Cardiac fibroblast (primary cell): Measurements from ENCODE around the gene PPP1R13L.

Experiments used
- DNase-seq, 2 donors: peaks; one replicate each; pipeline versions ENCODE4 v3.0.0 to v3.0.0-alpha.2; 2010; ENCODE audit warnings: low read depth in 2 of 2
- H3K4me3 ChIP-seq, 2 donors: replicated peaks in 1 of 2; 1 replicate in 1 of 2; 2 replicates in 1 of 2; pipeline ENCODE4 v1.5.1; 2011; ENCODE audit warnings: low read depth in 2 of 2, low read length in 2 of 2, mild to moderate bottlenecking in 2 of 2, moderate library complexity in 1 of 2
- TF ChIP-seq, protein P1 (sequence below): IDR thresholded peaks from one replicate; pipeline ENCODE4 v1.5.1; 2011; ENCODE audit warnings: low read depth, mild to moderate bottlenecking, low read length, inconsistent platforms

PPP1R13L gene

DNA sequence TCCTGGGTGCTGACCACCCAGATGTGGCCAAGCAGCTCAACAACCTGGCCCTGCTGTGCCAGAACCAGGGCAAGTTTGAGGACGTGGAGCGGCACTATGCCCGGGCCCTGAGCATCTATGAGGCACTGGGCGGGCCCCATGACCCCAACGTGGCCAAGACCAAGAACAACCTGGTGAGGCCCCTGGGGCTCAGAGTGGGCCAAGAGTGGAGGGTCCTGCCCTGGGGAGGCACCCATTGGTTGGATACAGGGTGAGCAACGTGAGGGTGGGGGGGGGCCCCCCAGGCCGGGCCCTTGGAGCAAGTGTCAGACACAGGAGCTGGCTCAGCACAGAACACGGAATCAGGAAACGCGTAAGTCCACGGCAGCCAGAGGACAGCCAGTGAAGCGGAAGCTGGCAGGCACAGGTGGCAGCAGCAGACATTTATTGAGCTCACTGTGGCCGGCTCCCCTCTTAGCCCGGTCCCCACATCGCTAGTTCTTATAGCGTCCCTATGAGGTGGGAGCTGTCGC, 55.4 kb downstream of the PPP1R13L start:
- no peak overlapping the region for H3K4me3 ChIP-seq
- no peak for DNase-seq
- TF ChIP-seq, protein P1, sequence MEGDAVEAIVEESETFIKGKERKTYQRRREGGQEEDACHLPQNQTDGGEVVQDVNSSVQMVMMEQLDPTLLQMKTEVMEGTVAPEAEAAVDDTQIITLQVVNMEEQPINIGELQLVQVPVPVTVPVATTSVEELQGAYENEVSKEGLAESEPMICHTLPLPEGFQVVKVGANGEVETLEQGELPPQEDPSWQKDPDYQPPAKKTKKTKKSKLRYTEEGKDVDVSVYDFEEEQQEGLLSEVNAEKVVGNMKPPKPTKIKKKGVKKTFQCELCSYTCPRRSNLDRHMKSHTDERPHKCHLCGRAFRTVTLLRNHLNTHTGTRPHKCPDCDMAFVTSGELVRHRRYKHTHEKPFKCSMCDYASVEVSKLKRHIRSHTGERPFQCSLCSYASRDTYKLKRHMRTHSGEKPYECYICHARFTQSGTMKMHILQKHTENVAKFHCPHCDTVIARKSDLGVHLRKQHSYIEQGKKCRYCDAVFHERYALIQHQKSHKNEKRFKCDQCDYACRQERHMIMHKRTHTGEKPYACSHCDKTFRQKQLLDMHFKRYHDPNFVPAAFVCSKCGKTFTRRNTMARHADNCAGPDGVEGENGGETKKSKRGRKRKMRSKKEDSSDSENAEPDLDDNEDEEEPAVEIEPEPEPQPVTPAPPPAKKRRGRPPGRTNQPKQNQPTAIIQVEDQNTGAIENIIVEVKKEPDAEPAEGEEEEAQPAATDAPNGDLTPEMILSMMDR = no peak

DNA sequence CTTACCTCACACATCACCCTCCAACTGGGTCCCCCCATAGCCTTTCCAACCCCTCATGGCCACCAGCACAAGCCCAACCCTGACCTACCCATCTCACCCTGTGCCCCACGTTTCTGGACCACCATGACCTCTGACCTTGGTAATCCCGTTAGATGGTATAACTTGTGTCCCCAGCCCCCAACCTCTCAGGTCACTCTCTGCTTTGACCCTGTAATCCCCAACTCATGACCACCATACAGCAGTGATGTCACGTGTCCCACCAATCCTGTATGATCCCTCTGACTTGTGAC, 55.8 kb downstream of the PPP1R13L start:
- TF ChIP-seq, protein P1 = no peak

DNA sequence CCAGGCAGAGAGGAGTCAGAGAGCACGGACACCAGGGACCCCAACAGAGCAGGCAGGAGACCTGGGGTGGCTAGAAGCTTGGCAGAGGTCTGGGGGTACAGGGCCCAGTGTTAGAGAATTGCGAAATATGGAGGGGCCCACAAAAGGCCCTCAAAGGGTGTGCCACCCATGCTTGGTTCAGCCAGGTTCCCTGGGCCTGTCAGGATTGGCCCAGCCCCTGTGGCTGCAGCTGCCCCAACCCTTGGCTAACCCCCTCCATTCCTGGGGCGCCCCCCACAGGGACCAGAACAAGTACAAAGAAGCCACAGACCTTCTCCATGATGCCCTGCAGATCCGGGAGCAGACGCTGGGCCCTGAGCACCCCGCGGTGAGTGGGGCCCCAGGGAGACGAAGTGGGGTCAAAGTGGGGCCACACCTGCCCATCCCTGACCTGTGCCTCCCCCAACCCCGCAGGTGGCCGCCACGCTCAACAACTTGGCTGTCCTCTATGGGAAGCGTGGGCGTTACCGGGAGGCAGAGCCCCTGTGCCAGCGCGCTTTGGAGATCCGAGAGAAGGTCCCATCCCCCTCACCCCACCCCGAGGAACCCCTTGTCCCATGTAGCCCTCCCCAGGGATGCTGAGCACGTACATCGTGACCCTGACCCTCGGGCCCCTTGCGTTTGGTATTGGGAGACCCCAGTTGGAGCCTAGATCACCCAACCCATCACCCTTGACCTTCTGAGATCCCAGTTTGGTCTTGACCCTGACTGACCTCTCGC, 56.3 kb downstream of the PPP1R13L start:
- TF ChIP-seq, protein P1 = no peak
- H3K4me3 ChIP-seq = no peak overlapping the region
- DNase-seq = no peak

More for the DNA sequence above, 55.8 kb downstream of the PPP1R13L start:
- H3K4me3 ChIP-seq = no peak overlapping the region
- no peak for DNase-seq

DNA sequence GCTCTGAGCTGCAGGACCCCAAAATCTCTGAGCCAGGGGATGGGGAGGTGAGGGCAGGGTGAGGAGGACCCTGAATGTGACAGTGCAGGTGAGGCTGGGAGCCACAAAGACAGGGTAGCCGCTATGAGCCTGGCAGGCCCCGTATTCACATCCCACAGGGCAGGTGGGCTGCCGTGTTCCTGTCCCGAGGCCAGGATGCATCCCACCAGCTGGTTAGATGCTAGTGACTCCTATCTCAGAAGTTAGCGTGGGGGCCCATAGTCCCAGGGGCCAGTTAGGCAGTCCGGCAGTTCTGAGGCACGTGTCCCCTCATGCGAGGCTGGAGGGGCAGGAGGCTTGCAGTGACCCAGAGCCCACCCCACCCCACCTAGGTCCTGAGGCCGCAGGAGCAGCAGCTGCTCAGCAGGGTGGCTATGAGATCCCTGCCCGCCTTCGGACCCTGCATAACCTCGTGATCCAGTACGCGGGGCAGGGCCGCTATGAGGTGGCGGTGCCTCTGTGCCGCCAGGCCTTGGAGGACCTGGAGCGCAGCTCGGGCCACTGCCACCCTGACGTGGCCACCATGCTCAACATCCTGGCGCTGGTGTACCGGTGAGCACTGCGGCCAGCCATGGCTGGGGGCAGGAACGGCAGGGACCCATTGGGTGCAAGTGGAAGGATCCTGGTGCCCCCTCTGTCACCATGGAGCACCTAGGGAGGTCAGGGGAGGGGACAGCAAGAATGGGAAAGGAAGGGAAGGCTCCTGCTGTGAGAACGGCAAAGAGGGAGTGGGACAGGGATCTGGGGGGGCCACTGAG, 57.1 kb downstream of the PPP1R13L start:
- no peak for DNase-seq
- no peak overlapping the region for H3K4me3 ChIP-seq
- TF ChIP-seq, protein P1 = no peak

DNA sequence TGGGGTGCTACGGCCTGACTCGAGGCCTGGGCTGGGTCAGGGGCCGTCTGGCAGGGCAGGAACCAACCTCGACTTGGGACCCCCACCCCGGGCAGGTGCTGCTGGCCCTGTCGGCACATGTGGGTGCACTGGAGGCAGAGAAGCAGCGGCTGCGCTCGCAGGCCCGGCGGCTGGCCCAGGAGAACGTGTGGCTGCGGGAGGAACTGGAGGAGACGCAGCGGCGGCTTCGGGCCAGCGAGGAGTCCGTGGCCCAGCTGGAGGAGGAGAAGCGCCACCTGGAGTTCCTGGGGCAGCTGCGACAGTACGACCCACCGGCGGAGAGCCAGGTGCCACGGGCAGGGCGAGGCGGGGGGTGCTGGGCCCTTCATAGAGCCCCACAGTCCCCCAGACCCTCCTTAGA, 58.4 kb downstream of the PPP1R13L start:
- TF ChIP-seq, protein P1 = no peak
- H3K4me3 ChIP-seq = no peak overlapping the region
- no peak for DNase-seq

DNA sequence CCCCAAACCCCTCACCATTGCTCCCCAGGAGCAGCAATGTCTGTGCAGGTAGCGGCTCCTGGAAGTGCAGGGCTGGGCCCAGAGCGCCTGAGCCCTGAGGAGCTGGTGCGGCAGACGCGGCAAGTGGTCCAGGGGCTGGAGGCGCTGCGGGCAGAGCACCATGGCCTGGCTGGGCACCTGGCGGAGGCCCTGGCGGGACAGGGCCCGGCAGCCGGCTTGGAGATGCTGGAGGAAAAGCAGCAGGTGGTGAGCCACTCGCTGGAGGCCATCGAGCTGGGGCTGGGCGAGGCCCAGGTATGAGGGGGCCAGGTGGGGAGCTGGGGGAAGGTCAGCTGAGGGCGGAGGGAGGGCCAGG, 59.4 kb downstream of the PPP1R13L start:
- no peak for DNase-seq
- H3K4me3 ChIP-seq = no peak overlapping the region
- TF ChIP-seq, protein P1 = no peak
